Urothelium cell line (cell line): ENCODE measurements around the gene TPRG1.

Experiments used
- DNase-seq: peaks from one replicate; pipeline ENCODE4 v3.0.0; 2011; ENCODE audit warnings: low spot score, mixed read lengths
- FAIRE-seq: peaks from 2 replicates; lab custom pipeline; 2011; peaks lifted over from hg19 to GRCh38; lab: Jason Lieb, UNC

The TPRG1 gene

GRCh38 chr3:189349772-189350171, 178.0 kb downstream of the TPRG1 start:
- FAIRE-seq: no peak
- DNase-seq: no peak

- no peak for FAIRE-seq
- DNase-seq: no peak
These were observed 181.7 kb downstream of the TPRG1 start for GRCh38 chr3:189353318-189353965.

- DNase-seq: no peak
- FAIRE-seq: no peak
These were observed 182.5 kb downstream of the TPRG1 start for GRCh38 chr3:189353988-189354889.

DNA sequence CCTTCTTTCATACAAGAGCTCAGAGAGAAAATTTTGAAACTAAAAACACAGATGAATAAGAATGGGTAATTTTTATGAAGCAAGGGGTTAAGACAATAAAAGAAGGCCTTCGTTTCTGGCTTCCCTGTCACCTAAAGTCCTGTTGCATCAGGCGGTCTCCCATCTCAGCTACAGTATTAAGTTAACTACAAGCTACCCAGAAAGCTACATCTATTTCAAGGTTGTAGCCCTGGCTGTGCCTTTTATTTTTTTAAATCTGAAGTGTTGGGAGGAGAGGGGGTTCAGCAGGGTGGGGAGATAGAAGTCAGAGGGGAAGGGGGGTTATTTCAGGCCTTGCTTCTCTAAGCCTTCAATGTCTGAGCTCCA, 183.3 kb downstream of the TPRG1 start:
- FAIRE-seq (no peak), DNase-seq (no peak)

- DNase-seq: peak; percentile 77
- no peak for FAIRE-seq
These were observed 183.9 kb downstream of the TPRG1 start for GRCh38 chr3:189355481-189356201.

DNA sequence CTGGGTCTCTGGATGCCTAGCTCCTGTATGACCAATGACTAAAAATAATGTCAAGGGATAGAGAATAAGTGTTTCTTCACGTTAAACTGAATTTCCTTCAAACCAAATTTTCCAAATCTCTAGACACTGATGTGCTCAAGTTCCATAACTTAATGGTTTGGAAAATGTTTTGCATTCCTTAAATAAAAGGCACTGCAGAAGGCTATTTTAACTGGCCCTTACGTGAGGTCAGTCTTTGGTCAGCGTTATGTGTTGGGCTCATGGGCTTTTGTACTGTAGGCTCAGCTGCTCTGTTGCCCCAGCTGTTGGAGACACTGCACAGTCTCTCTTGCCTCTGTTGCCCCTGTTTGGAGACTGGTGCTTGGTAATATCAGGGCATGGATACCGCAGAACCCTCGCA, 188.5 kb downstream of the TPRG1 start:
- DNase-seq (no peak), FAIRE-seq (no peak)

- no peak for FAIRE-seq
- DNase-seq: no peak
These were observed 189.5 kb downstream of the TPRG1 start for GRCh38 chr3:189361103-189361835.

- FAIRE-seq: no peak
These were observed 192.0 kb downstream of the TPRG1 start for GRCh38 chr3:189363590-189364255.

GRCh38 chr3:189365609-189366564, 194.1 kb downstream of the TPRG1 start:
- DNase-seq (no peak), FAIRE-seq (no peak)

More at GRCh38 chr3:189363590-189364255, 192.0 kb downstream of the TPRG1 start:
- DNase-seq: no peak

GRCh38 chr3:189368384-189368783, 196.6 kb downstream of the TPRG1 start:
- FAIRE-seq (no peak), DNase-seq (no peak)

DNA sequence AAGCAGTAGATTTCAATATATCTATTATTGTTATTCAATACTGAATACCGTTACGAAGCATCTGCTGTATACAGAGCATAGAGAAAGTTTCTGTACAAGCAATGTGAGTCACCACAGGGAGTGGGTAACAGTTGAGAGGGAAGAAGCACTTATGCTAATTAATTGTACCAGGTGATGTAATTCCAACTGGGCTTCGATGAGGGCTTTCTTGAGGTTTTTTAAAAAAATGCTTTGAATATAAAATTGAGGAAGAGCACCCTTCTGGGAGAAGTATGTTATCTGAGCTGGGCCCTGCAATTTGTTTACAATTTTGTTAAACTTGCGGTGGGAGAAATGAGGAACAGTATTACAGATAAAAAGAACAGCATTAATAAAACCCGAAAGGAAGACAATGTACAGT, 197.9 kb downstream of the TPRG1 start:
- no peak for FAIRE-seq

GRCh38 chr3:189372243-189372642, 200.5 kb downstream of the TPRG1 start:
- DNase-seq: no peak
- FAIRE-seq: no peak

More for the DNA sequence above, 197.9 kb downstream of the TPRG1 start:
- no peak for DNase-seq
